NCI-H510A treated with DMSO at 0.1 percent for 48 hours (cell line): ENCODE measurements around the gene CDKN2D.
"Not testable (repeated sequence)": the region's sequence is repeated elsewhere in the genome, so short reads cannot be mapped to it uniquely, and the experiment has no call there.

Source experiments
- DNase-seq: peaks from one replicate; lab custom pipeline; 2025; lab: John Stamatoyannopoulos, UW

CDKN2D gene

GRCh38 chr19:10551698-10552301, 17.0 kb downstream of the CDKN2D start:
- DNase-seq, result no peak

- not testable (repeated sequence) for DNase-seq
Measured at GRCh38 chr19:10551006-10551405, 17.8 kb downstream of the CDKN2D start.

GRCh38 chr19:10550336-10550735, 18.4 kb downstream of the CDKN2D start:
- DNase-seq, result no peak

- no peak for DNase-seq
Measured at GRCh38 chr19:10549733-10550132, 19.0 kb downstream of the CDKN2D start.

- no peak for DNase-seq
Measured at GRCh38 chr19:10548746-10549276, 20.0 kb downstream of the CDKN2D start.

GRCh38 chr19:10546817-10547216, 22.0 kb downstream of the CDKN2D start:
- no peak for DNase-seq

- DNase-seq, result no peak
Measured at GRCh38 chr19:10544753-10545251, 24.0 kb downstream of the CDKN2D start.

GRCh38 chr19:10544242-10544752, 24.5 kb downstream of the CDKN2D start:
- peak; percentile 10 for DNase-seq

GRCh38 chr19:10543420-10544241, 25.1 kb downstream of the CDKN2D start, which contains the start of gene ATG4D:
TSS of gene ATG4D (plus strand) at chr19:10543904. CDS start at chr19:10544091, 187 bp downstream.
- DNase-seq, result peak; percentile 90

GRCh38 chr19:10543059-10543419, 25.7 kb downstream of the CDKN2D start:
- DNase-seq, result no peak

- DNase-seq, result not testable (repeated sequence)
Measured at GRCh38 chr19:10539016-10539415, 29.8 kb downstream of the CDKN2D start.

GRCh38 chr19:10538204-10538983, 30.4 kb downstream of the CDKN2D start:
- no peak for DNase-seq

- DNase-seq, result no peak
Measured at GRCh38 chr19:10537668-10538067, 31.1 kb downstream of the CDKN2D start.

- DNase-seq, result no peak
Measured at GRCh38 chr19:10535613-10536012, 33.2 kb downstream of the CDKN2D start.

- DNase-seq, result no peak
Measured at GRCh38 chr19:10533646-10534386, 35.0 kb downstream of the CDKN2D start.

GRCh38 chr19:10532457-10532856, 36.3 kb downstream of the CDKN2D start:
- no peak for DNase-seq

GRCh38 chr19:10526887-10527286, 41.9 kb downstream of the CDKN2D start:
- DNase-seq, result not testable (repeated sequence)

GRCh38 chr19:10525636-10526035, 43.1 kb downstream of the CDKN2D start:
- DNase-seq, result no peak

- no peak for DNase-seq
Measured at GRCh38 chr19:10523135-10523636, 45.6 kb downstream of the CDKN2D start.

GRCh38 chr19:10521461-10522171, 47.2 kb downstream of the CDKN2D start:
- no peak for DNase-seq
